ENCODE data around the gene GAB1. TPM values are rescaled to one million over a fixed set of nuclear protein-coding genes. Genes with fewer than 3 reads are reported as not detected.
A peak's percentile ranks its signal among the peaks of the same experiment; 100 is the strongest.

The GAB1 gene
- total RNA-seq, 2 donors from 2014 or later: 28.3 to 33.3 TPM

DNA sequence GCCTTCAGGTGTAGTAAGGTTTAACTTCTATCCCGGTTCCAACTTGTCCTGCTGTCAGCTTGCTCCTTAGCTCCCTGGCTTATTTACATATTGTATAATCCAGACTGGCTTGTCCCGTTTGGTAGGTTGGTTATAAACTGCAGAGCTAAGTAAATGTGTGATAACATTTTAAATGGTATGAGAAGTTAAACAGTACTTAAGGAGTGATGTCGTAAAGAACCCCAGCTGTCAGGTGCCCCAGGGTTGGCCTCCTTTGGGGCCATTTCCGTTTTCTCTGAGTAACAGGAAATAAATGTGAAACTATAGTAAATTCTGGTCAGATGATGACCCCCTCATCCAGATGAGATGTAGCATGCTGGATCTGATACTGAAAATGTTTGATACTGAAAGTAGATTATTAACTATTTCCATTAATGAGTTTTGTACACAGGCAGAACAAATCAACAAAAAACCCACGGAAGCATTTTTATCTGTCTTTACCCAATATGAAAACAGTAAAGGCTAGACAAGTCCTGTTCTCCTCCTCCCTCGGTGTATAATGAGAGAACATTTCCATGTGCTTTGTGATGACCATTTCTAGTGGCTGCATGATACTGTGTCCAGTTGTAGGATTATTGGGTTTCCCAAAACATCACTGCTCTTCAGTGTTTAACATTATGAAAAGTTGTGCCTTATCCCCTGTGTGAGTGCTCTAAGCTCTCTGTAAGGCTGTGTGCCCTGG lies 22.4 kb downstream of the GAB1 start:
- Mint-ChIP-seq H3K9me3 (no peaks in the 10 kb centered on the region), H3K36me3 (ENCODE audit: low read depth) (no peaks in the 10 kb centered on the region), H3K27ac (no peak overlapping the region), H3K27me3 (ENCODE audit: insufficient read depth) (no peaks in the 10 kb centered on the region), H3K4me1 (peaks cover 46% of the 10 kb centered on the region), H3K4me3 (no peak overlapping the region)
- DNase-seq: no peak
- no peak overlapping the region for H3K9ac ChIP-seq (ENCODE audit: extremely low read depth, low read length, poor library complexity, severe bottlenecking)
- H3K4me3 ChIP-seq (ENCODE audit: low read length): no peak overlapping the region
- TF ChIP-seq, protein P1, sequence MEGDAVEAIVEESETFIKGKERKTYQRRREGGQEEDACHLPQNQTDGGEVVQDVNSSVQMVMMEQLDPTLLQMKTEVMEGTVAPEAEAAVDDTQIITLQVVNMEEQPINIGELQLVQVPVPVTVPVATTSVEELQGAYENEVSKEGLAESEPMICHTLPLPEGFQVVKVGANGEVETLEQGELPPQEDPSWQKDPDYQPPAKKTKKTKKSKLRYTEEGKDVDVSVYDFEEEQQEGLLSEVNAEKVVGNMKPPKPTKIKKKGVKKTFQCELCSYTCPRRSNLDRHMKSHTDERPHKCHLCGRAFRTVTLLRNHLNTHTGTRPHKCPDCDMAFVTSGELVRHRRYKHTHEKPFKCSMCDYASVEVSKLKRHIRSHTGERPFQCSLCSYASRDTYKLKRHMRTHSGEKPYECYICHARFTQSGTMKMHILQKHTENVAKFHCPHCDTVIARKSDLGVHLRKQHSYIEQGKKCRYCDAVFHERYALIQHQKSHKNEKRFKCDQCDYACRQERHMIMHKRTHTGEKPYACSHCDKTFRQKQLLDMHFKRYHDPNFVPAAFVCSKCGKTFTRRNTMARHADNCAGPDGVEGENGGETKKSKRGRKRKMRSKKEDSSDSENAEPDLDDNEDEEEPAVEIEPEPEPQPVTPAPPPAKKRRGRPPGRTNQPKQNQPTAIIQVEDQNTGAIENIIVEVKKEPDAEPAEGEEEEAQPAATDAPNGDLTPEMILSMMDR (conservative IDR thresholded peaks at IDR 0.05): no peak
- no peaks in the 10 kb centered on the region for H3K36me3 ChIP-seq (ENCODE audit: control insufficient read depth, insufficient read depth, low read length)
- WGBS, 2 experiments (ENCODE audit: insufficient coverage in 1 of 2, insufficient read length in 1 of 2): 81 to 100% methylated on average over 2 to 6 of the region's 6 CpGs
- no peaks in the 10 kb centered on the region for H3K9me3 ChIP-seq (ENCODE audit: control insufficient read depth, low read length)
- H3K27ac ChIP-seq (ENCODE audit: low read depth, low read length): no peak overlapping the region
- H3K4me1 ChIP-seq (ENCODE audit: control insufficient read depth, insufficient read depth, low read length): peaks cover 3% of the 10 kb centered on the region
- H3K27me3 ChIP-seq (ENCODE audit: control insufficient read depth, insufficient read depth, low read length, poor library complexity, severe bottlenecking): no peaks in the 10 kb centered on the region

DNA sequence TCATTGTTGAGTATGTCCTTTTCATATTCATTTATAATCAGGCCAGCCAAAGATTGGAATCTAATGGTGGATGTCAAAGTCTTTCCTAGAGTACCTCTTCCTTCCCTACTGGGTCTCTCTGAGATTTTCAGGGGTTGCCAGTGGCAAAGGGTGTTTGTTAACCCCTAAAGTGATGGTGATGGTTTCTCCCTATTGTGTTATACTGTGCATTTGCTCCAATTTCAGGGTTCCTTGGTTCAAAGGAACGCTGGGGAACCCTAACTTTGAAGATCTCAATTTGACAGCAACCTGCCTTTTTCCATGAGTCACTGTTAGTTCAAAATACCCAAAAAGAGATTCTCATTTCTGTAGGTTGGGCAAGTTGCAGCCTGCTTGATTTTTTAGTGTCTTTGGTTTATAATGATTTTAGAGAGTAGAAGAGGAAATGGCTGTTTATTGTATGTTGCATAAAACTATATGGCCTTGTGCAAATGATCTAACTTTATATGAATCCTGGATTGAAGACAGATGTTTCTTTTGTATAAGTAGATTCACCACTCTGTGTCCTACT lies 23.0 kb downstream of the GAB1 start:
- H3K27ac ChIP-seq (ENCODE audit: low read depth, low read length): no peak overlapping the region
- 92% methylated on average over 1 of the region's 1 CpG; no CpG with 5 or more reads in 1 of the 2 experiments for WGBS, 2 experiments (ENCODE audit: insufficient coverage in 1 of 2, insufficient read length in 1 of 2)

DNA sequence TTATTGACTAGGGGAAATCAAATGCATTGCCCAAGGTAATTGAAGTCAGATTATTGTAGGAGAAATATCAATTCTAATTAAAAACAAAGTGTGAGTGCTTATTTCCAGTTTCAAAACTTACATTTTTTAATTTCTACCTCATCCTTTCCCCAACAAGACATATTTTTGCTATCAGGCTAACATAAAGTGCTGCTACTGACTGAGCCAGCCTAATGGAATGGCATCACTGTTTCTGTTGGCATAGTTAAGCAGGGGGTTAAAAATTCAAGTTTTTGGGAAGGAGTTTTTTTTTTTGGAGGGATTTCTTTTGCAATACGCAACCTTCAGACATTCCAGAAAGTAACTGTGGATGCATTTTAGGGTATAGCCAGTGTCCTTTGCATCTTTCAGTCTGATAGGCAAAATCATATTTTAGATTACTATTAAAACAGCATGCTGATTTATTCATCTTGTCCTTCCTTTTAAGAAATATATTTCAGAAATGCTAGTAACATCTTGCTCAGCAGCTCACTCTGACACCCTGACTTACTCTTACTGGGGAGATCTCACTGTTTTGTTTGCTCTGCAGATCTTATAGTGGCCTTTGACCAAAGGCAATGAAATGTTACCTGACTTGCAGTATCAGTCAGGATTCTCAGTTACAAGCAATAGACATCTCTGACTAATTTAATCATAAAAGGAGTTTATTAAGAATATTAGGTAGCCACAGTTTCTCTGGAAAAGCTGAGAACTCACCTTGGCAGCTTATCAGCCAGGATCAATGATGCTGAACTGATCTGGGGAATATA lies 24.4 kb downstream of the GAB1 start:
- Histone ChIP-seq H3K4me1 (ENCODE audit: control insufficient read depth, insufficient read depth, low read length) (peaks cover 3% of the 10 kb centered on the region), H3K27ac (ENCODE audit: low read depth, low read length) (no peak overlapping the region)

More for the DNA sequence above, 23.0 kb downstream of the GAB1 start:
- peaks cover 51% of the 10 kb centered on the region for H3K4me1 Mint-ChIP-seq
- peaks cover 3% of the 10 kb centered on the region for H3K4me1 ChIP-seq (ENCODE audit: control insufficient read depth, insufficient read depth, low read length)
- H3K9ac ChIP-seq (ENCODE audit: extremely low read depth, low read length, poor library complexity, severe bottlenecking): no peak overlapping the region
- DNase-seq: no peak
- H3K4me3 ChIP-seq (ENCODE audit: low read length): no peak overlapping the region
- no peaks in the 10 kb centered on the region for H3K9me3 ChIP-seq (ENCODE audit: control insufficient read depth, low read length)
- no peak overlapping the region for H3K4me3 Mint-ChIP-seq
- TF ChIP-seq, protein P1 (conservative IDR thresholded peaks at IDR 0.05): no peak
- H3K27me3 Mint-ChIP-seq (ENCODE audit: insufficient read depth): no peaks in the 10 kb centered on the region
- H3K36me3 Mint-ChIP-seq (ENCODE audit: low read depth): peaks cover 5% of the 10 kb centered on the region
- peak overlapping the region; percentile 48 for H3K27ac Mint-ChIP-seq
- no peaks in the 10 kb centered on the region for H3K36me3 ChIP-seq (ENCODE audit: control insufficient read depth, insufficient read depth, low read length)
- H3K9me3 Mint-ChIP-seq: no peaks in the 10 kb centered on the region
- no peaks in the 10 kb centered on the region for H3K27me3 ChIP-seq (ENCODE audit: control insufficient read depth, insufficient read depth, low read length, poor library complexity, severe bottlenecking)

More for the DNA sequence above, 24.4 kb downstream of the GAB1 start:
- H3K36me3 ChIP-seq (ENCODE audit: control insufficient read depth, insufficient read depth, low read length): no peaks in the 10 kb centered on the region
- Mint-ChIP-seq H3K27me3 (ENCODE audit: insufficient read depth) (no peaks in the 10 kb centered on the region), H3K4me3 (no peak overlapping the region), H3K9me3 (no peaks in the 10 kb centered on the region), H3K36me3 (ENCODE audit: low read depth) (peaks cover 5% of the 10 kb centered on the region), H3K4me1 (peaks cover 38% of the 10 kb centered on the region), H3K27ac (no peak overlapping the region)
- 93% methylated on average over 1 of the region's 1 CpG; no CpG with 5 or more reads in 1 of the 2 experiments for WGBS, 2 experiments (ENCODE audit: insufficient coverage in 1 of 2, insufficient read length in 1 of 2)
- no peak overlapping the region for H3K4me3 ChIP-seq (ENCODE audit: low read length)
- no peaks in the 10 kb centered on the region for H3K27me3 ChIP-seq (ENCODE audit: control insufficient read depth, insufficient read depth, low read length, poor library complexity, severe bottlenecking)
- DNase-seq: no peak
- H3K9me3 ChIP-seq (ENCODE audit: control insufficient read depth, low read length): no peaks in the 10 kb centered on the region
- TF ChIP-seq, protein P1 (conservative IDR thresholded peaks at IDR 0.05): no peak
- H3K9ac ChIP-seq (ENCODE audit: extremely low read depth, low read length, poor library complexity, severe bottlenecking): peak overlapping the region; percentile 27

All from endodermal cell (in vitro differentiated cells).